ENCODE measurements around the gene OSBPL6. TPM values are rescaled to one million over a fixed set of nuclear protein-coding genes. Genes with fewer than 3 reads are reported as not detected.
A peak's percentile ranks its signal among the peaks of the same experiment; 100 is the strongest.

The OSBPL6 gene
- total RNA-seq, 1 experiment from 2014 or later, result 4.6 TPM

- Histone ChIP-seq H2AFZ (ENCODE audit: low read length) (no peak overlapping the region), H4K20me1 (ENCODE audit: control insufficient read depth, insufficient read depth, insufficient read length) (no peaks in the 10 kb centered on the region), H3K79me2 (ENCODE audit: insufficient read depth, low read length) (no peaks in the 10 kb centered on the region), H3K4ac (ENCODE audit: low read depth, low read length) (no peak overlapping the region), H2BK120ac (ENCODE audit: low read depth, low read length, poor library complexity, severe bottlenecking) (no peak overlapping the region), H2BK20ac (ENCODE audit: low read depth, low read length, poor library complexity, severe bottlenecking) (no peak overlapping the region), H3K79me1 (ENCODE audit: insufficient read depth, low read depth, low read length, poor library complexity, severe bottlenecking) (no peaks in the 10 kb centered on the region), H2BK5ac (ENCODE audit: insufficient read length, low read length) (peak overlapping the region; percentile 27), H3K4me2 (ENCODE audit: insufficient read depth, insufficient read length, low read length) (no peak overlapping the region), H3K4me1 (ENCODE audit: insufficient read depth, low read length) (peaks cover 8% of the 10 kb centered on the region; the same call in 1 of the 2 replicates), H4K91ac (ENCODE audit: insufficient read length, low read depth, low read length) (no peak overlapping the region), H3K56ac (ENCODE audit: insufficient read length, low read depth, low read length) (no peak overlapping the region), H3K23me2 (ENCODE audit: insufficient read length, low read depth, low read length, poor library complexity, severe bottlenecking) (no peaks in the 10 kb centered on the region), H3K9me3 (ENCODE audit: control insufficient read depth, low read depth, low read length) (no peaks in the 10 kb centered on the region), H3K23ac (ENCODE audit: insufficient read length, low read depth, low read length) (no peak overlapping the region), H2BK12ac (ENCODE audit: insufficient read length, low read depth, low read length) (no peak overlapping the region), H3K27ac (ENCODE audit: insufficient read length, low read depth, low read length) (no peak overlapping the region), H2AK5ac (ENCODE audit: insufficient read length, low read length) (no peak overlapping the region), H3K14ac (ENCODE audit: insufficient read depth, low read length) (no peak overlapping the region), H2BK15ac (ENCODE audit: low read depth, low read length) (no peak overlapping the region), H3K27me3 (ENCODE audit: insufficient read depth, low read length) (no peaks in the 10 kb centered on the region), H4K8ac (replicated peaks; ENCODE audit: insufficient read length, low read depth, low read length) (no peak overlapping the region), H4K5ac (ENCODE audit: insufficient read length, low read depth, low read length) (no peak overlapping the region), H3K9ac (ENCODE audit: extremely low read depth, insufficient read length, low read length) (no peak overlapping the region), H3K18ac (ENCODE audit: insufficient read length, low read depth, low read length) (no peak overlapping the region), H3T11ph (ENCODE audit: low read length) (no peak overlapping the region)
- no peaks in the 10 kb centered on the region for H3K27me3 Mint-ChIP-seq (ENCODE audit: low read depth)
- WGBS (ENCODE audit: extremely low coverage, insufficient read length, low lambda C conversion rate), result no CpG with 5 or more reads among the region's 2 CpGs
- DNase-seq, result no peak
- TF ChIP-seq CTCF (conservative IDR thresholded peaks at IDR 0.05), result no peak
- H3K9me3 Mint-ChIP-seq, result no peaks in the 10 kb centered on the region; a peak in 1 of 5 replicates
- H3K4me3 Mint-ChIP-seq, result no peak overlapping the region
- H3K27ac Mint-ChIP-seq, result no peak overlapping the region; a peak in 1 of 7 replicates
- H3K4me1 Mint-ChIP-seq, result peaks cover 20 to 22% of the 10 kb centered on the region in 2 experiments
- no peaks in the 10 kb centered on the region for H3K36me3 Mint-ChIP-seq (ENCODE audit: insufficient read depth in 1 of 3, low read depth in 3 of 3)
Measured at GRCh38 chr2:178279142-178279541, 84.8 kb downstream of the OSBPL6 start.

Data from H9 (cell line).